Glutamatergic neuron (in vitro differentiated cells): ENCODE measurements around the gene GRM7. TPM values are rescaled to one million over a fixed set of nuclear protein-coding genes. Genes with fewer than 3 reads are reported as not detected.

Source experiments
- DNase-seq: peaks from one replicate; pipeline ENCODE4 v3.0.0; 2022
- H3K27ac Mint-ChIP-seq: one replicate; pipeline ENCODE4 v1.8.0; 2020; ENCODE audit warnings: mild to moderate bottlenecking, mixed read lengths, inconsistent platforms; ENCODE audit not compliant: unreplicated experiment
- H3K27me3 Mint-ChIP-seq: one replicate; pipeline ENCODE4 v1.8.0; 2020; ENCODE audit warnings: mild to moderate bottlenecking, moderate library complexity, mixed read lengths, inconsistent platforms; ENCODE audit not compliant: unreplicated experiment
- H3K36me3 Mint-ChIP-seq: one replicate; pipeline ENCODE4 v1.8.0; 2020; ENCODE audit warnings: mild to moderate bottlenecking, mixed read lengths, inconsistent platforms; ENCODE audit not compliant: unreplicated experiment
- H3K4me1 Mint-ChIP-seq: one replicate; pipeline ENCODE4 v1.8.0; 2020; ENCODE audit warnings: mild to moderate bottlenecking, low read depth, mixed read lengths, inconsistent platforms; ENCODE audit not compliant: unreplicated experiment
- H3K4me3 Mint-ChIP-seq: one replicate; pipeline ENCODE4 v1.8.0; 2020; ENCODE audit warnings: mild to moderate bottlenecking, mixed read lengths, inconsistent platforms; ENCODE audit not compliant: unreplicated experiment
- H3K9me3 Mint-ChIP-seq: one replicate; pipeline ENCODE4 v1.8.0; 2020; ENCODE audit warnings: mild to moderate bottlenecking, moderate library complexity, mixed read lengths, inconsistent platforms; ENCODE audit not compliant: unreplicated experiment
- CTCF ChIP-seq: fragments of 200-600 bp; sonication (generic); IDR thresholded peaks from one replicate; pipeline ENCODE4 v1.5.0; 2021; ENCODE audit not compliant: partially characterized antibody, unreplicated experiment
- total RNA-seq: library from RNA; stranded (reverse); fragmentation: NEBNext Ultra II Directional; extraction: Animal tissue kit (Norgen Biotek cat#: 25700); gene quantifications from one replicate; pipeline ENCODE4 v1.2.1, GENCODE V29; 2021; ENCODE audit not compliant: unreplicated experiment

GRM7 gene
- total RNA-seq, 1 donor from 2014 or later: 1.4 TPM

GRCh38 chr3:7171493-7171892 is 310.6 kb downstream of the GRM7 start:
- no peak for DNase-seq
- Mint-ChIP-seq H3K9me3 (no peaks in the 10 kb centered on the region), H3K4me3 (no peak overlapping the region), H3K27me3 (no peaks in the 10 kb centered on the region), H3K27ac (no peak overlapping the region), H3K4me1 (no peaks in the 10 kb centered on the region), H3K36me3 (no peaks in the 10 kb centered on the region)
- no peak for TF ChIP-seq CTCF

DNA sequence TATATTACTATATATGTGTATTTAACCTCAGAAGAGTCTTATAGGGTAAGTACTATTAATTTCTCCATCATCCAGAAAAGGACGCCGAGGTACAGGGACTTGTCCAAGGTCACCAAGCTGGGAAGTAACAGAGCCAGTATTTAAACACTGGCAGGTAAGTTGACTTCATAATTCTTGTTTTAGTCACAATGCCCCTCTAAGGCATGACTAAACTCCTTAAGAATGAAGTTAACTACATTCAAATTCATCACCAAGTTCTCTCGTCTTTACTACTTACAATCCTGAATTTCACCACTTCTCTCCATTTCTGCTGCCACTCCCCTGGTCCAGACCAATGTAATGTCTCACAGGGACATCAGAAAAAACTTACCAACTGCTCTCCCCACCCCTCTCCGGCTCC is 312.1 kb downstream of the GRM7 start:
- TF ChIP-seq CTCF: no peak
- DNase-seq: no peak
- H3K36me3 Mint-ChIP-seq: no peaks in the 10 kb centered on the region
- H3K4me3 Mint-ChIP-seq: no peak overlapping the region
- no peaks in the 10 kb centered on the region for H3K4me1 Mint-ChIP-seq
- no peak overlapping the region for H3K27ac Mint-ChIP-seq
- H3K9me3 Mint-ChIP-seq: no peaks in the 10 kb centered on the region
- H3K27me3 Mint-ChIP-seq: no peaks in the 10 kb centered on the region

- H3K4me1 Mint-ChIP-seq: no peaks in the 10 kb centered on the region
- H3K27ac Mint-ChIP-seq: no peak overlapping the region
- no peaks in the 10 kb centered on the region for H3K27me3 Mint-ChIP-seq
- H3K4me3 Mint-ChIP-seq: no peak overlapping the region
- no peak for TF ChIP-seq CTCF
- H3K9me3 Mint-ChIP-seq: no peaks in the 10 kb centered on the region
- H3K36me3 Mint-ChIP-seq: no peaks in the 10 kb centered on the region
- DNase-seq: no peak
Observed at GRCh38 chr3:7188551-7188950, 327.6 kb downstream of the GRM7 start.

DNA sequence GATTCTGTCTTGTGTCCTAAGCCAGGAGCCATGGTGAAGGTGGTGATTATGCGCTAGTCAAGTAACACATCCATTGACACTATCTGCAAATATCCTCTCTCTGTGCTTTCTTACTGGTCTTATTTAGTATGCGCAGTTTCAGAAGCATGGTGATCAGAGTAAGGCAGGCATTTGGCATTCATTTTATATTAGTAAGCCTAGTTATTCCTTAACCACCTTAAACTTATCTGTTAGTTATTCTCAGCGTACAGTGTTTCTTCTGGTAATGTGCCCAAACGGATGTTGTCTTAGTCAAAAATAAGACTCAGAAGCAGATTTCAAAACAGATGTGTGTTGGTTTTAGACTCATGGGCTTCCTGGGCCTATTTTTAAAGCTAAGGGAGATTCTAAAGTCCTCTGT is 329.2 kb downstream of the GRM7 start:
- Mint-ChIP-seq H3K27ac (no peak overlapping the region), H3K9me3 (no peaks in the 10 kb centered on the region), H3K4me3 (no peak overlapping the region), H3K27me3 (no peaks in the 10 kb centered on the region), H3K4me1 (no peaks in the 10 kb centered on the region), H3K36me3 (no peaks in the 10 kb centered on the region)
- TF ChIP-seq CTCF: no peak
- no peak for DNase-seq

GRCh38 chr3:7193269-7193668 is 332.4 kb downstream of the GRM7 start:
- Mint-ChIP-seq H3K27ac (no peak overlapping the region), H3K4me1 (no peaks in the 10 kb centered on the region), H3K9me3 (no peaks in the 10 kb centered on the region), H3K36me3 (no peaks in the 10 kb centered on the region), H3K27me3 (no peaks in the 10 kb centered on the region), H3K4me3 (no peak overlapping the region)
- TF ChIP-seq CTCF: no peak
- DNase-seq: no peak
